T-cell (primary cell): ENCODE measurements around the gene MYL6B. TPM values are rescaled to one million over a fixed set of nuclear protein-coding genes. Genes with fewer than 3 reads are reported as not detected.
A peak's percentile ranks its signal among the peaks of the same experiment; 100 is the strongest.

ENCODE experiments used
- ATAC-seq, 4 experiments: fragments of 200-7000 bp in 3 of 4; fragments of 150-1000 bp in 1 of 4; cut with Tn5 transposase; replicated peaks in 1 of 4; 1 replicate in 3 of 4; 2 replicates in 1 of 4; pipeline ENCODE4 v1.10.0; 2021; ENCODE audit warnings: moderate library complexity in 3 of 4, mild to moderate bottlenecking in 2 of 4, moderate number of reproducible peaks in 1 of 4
- CTCF ChIA-PET, 2 donors: fragments of 300-600 bp; sonication (Branson Sonifier 250); formaldehyde crosslinking; loops; one replicate each; lab custom pipeline; 2022; ENCODE audit warnings: antibody characterized with exemption in 2 of 2; lab: Charles Lee
- POLR2A ChIA-PET, 2 donors: fragments of 300-600 bp; sonication (Branson Sonifier 250); formaldehyde crosslinking; loops; one replicate each; lab custom pipeline; 2022; ENCODE audit warnings: antibody characterized with exemption in 2 of 2; lab: Charles Lee
- DNase-seq, 35 experiments: peaks; one replicate each; pipeline versions ENCODE4 v3.0.0 to v3.0.0-alpha.2; 2013 to 2023
- H3K27ac ChIP-seq: one replicate; pipeline ENCODE4 v1.5.1; 2013; ENCODE audit warnings: low read length
- H3K27me3 ChIP-seq, 2 experiments: replicated peaks in 1 of 2; 1 replicate in 1 of 2; 2 replicates in 1 of 2; pipeline versions ENCODE4 v1.6.1 to v1.7.0; 2013; ENCODE audit warnings: low read length in 1 of 2, mixed read lengths in 1 of 2; ENCODE audit not compliant: control insufficient read depth in 2 of 2, insufficient read depth in 2 of 2; ENCODE audit errors: extremely low read depth in 1 of 2
- H3K36me3 ChIP-seq, 2 donors: 1 replicate in 1 of 2; 2 replicates in 1 of 2; pipeline versions ENCODE4 v1.6.1 to v1.7.0; 2013; ENCODE audit warnings: low read length in 1 of 2; ENCODE audit not compliant: control insufficient read depth in 2 of 2, insufficient read depth in 1 of 2; ENCODE audit errors: extremely low read depth in 1 of 2
- H3K4me1 ChIP-seq, 2 experiments: 1 replicate in 1 of 2; 2 replicates in 1 of 2; pipeline versions ENCODE4 v1.6.1 to v1.7.0; 2013; ENCODE audit warnings: low read length in 2 of 2, mixed read lengths in 1 of 2; ENCODE audit not compliant: insufficient read depth in 2 of 2, control insufficient read depth in 1 of 2; ENCODE audit errors: extremely low read depth in 1 of 2
- H3K4me3 ChIP-seq, 2 donors: 1 replicate in 1 of 2; 2 replicates in 1 of 2; pipeline versions ENCODE4 v1.5.1 to v1.7.0; 2013; ENCODE audit warnings: mild to moderate bottlenecking in 2 of 2, low read length in 1 of 2, moderate library complexity in 1 of 2; ENCODE audit not compliant: control insufficient read depth in 1 of 2; ENCODE audit errors: extremely low read depth in 1 of 2
- H3K9me3 ChIP-seq: 2 replicates; pipeline ENCODE4 v1.7.0; 2013
- H3K27ac Mint-ChIP-seq, 2 donors: one replicate each; pipeline ENCODE4 v1.8.0; 2020 to 2021; ENCODE audit warnings: mild to moderate bottlenecking in 2 of 2, mixed read lengths in 2 of 2
- H3K27me3 Mint-ChIP-seq, 2 donors: one replicate each; pipeline ENCODE4 v1.8.0; 2021 to 2022; ENCODE audit warnings: mixed read lengths in 2 of 2
- H3K36me3 Mint-ChIP-seq: one replicate; pipeline ENCODE4 v1.8.0; 2021; ENCODE audit warnings: mixed read lengths
- H3K4me1 Mint-ChIP-seq, 3 donors: one replicate each; pipeline ENCODE4 v1.8.0; 2020 to 2022; ENCODE audit warnings: mixed read lengths in 3 of 3, mild to moderate bottlenecking in 1 of 3
- H3K4me3 Mint-ChIP-seq, 3 donors: one replicate each; pipeline ENCODE4 v1.8.0; 2020 to 2022; ENCODE audit warnings: mild to moderate bottlenecking in 3 of 3, mixed read lengths in 3 of 3, moderate library complexity in 3 of 3
- H3K9me3 Mint-ChIP-seq, 3 donors: one replicate each; pipeline ENCODE4 v1.8.0; 2020 to 2022; ENCODE audit warnings: mixed read lengths in 3 of 3
- WGBS: methylation state at CpG from one replicate; pipeline ENCODE4 v1.1.5; 2013; ENCODE audit warnings: missing lambda C conversion rate; ENCODE audit not compliant: insufficient coverage; 5-methylcytosine and 5-hydroxymethylcytosine counted together
- total RNA-seq, 35 experiments: library from RNA in 6 of 35; stranded (reverse) in 6 of 35; fragments of 120-200 nt in 1 of 35; gene quantifications; one replicate each; pipeline versions ENCODE4 v1.2.1 to v1.2.4 and lab custom pipeline; 2013 to 2026

MYL6B gene
- total RNA-seq, 5 donors from 2014 or later (not counting 1 experiment from before 2014, with no cell fraction given): 5.9 to 12.4 (median 7.7) TPM

GRCh38 chr12:56159482-56160192, 7.2 kb downstream of the MYL6B start:
- Mint-ChIP-seq H3K27me3 (no peaks in the 10 kb centered on the region), H3K36me3 (peaks cover 42% of the 10 kb centered on the region), H3K27ac (peak overlapping the region; percentile 94 to 98), H3K4me1 (peaks cover 46 to 57% (median 56%) of the 10 kb centered on the region in 3 donors), H3K9me3 (no peaks in the 10 kb centered on the region), H3K4me3 (peak overlapping the region; percentile 89 to 99 (median 97))
- H3K4me1 ChIP-seq: peaks cover 18 to 51% of the 10 kb centered on the region in 2 experiments
- ChIA-PET POLR2A (interaction anchor here (0.5 to 1.7 kb wide), 7 partner anchors 30 to 329 kb away, joined by 3 to 5 read pairs (median 3); partner anchors contain the start of genes ESYT1 (in 1 of the 2), RAB5B (in 1 of the 2), RNF41 (in 1 of the 2) and RPL41 (in 1 of the 2)), CTCF (interaction anchor here in 1 of 2 donors (0.5 to 3.0 kb wide), 5 partner anchors 8 to 128 kb away, joined by 3 to 10 read pairs (median 5); partner anchors contain the start of genes ESYT1, MYL6B, SMARCC2 and ZC3H10)
- 3% methylated on average over 4 of the region's 8 CpGs for WGBS
- peaks cover 8 to 53% of the 10 kb centered on the region in 2 donors for H3K36me3 ChIP-seq
- no peaks in the 10 kb centered on the region for H3K27me3 ChIP-seq
- peak overlapping the region; percentile 93 for H3K27ac ChIP-seq
- H3K9me3 ChIP-seq: no peaks in the 10 kb centered on the region
- DNase-seq (no peak), ATAC-seq (no peak)
- peak overlapping the region; percentile 91 to 99 for H3K4me3 ChIP-seq

GRCh38 chr12:56160193-56160763, 7.9 kb downstream of the MYL6B start:
- ChIA-PET CTCF (interaction anchor here in 1 of 2 donors (1.2 to 3.0 kb wide), 4 partner anchors 8 to 33 kb away, joined by 4 to 10 read pairs (median 8); partner anchors contain the start of genes ESYT1, MYL6B and SMARCC2), POLR2A (interaction anchor here (0.5 to 1.7 kb wide), 4 partner anchors 32 to 187 kb away, joined by 3 to 5 read pairs (median 4); partner anchors contain the start of genes ESYT1 (in 1 of the 2), RAB5B (in 1 of the 2), RNF41 (in 1 of the 2) and RPL41 (in 1 of the 2))
- Histone ChIP-seq H3K27ac (peak overlapping the region; percentile 93), H3K4me1 (peaks cover 18 to 51% of the 10 kb centered on the region in 2 experiments), H3K9me3 (no peaks in the 10 kb centered on the region), H3K36me3 (peaks cover 5 to 59% of the 10 kb centered on the region in 2 donors), H3K27me3 (no peaks in the 10 kb centered on the region), H3K4me3 (peak overlapping the region; percentile 91 to 99)
- 6% methylated on average over 6 of the region's 7 CpGs for WGBS
- Mint-ChIP-seq H3K27ac (peak overlapping the region; percentile 94 to 98), H3K36me3 (peaks cover 41% of the 10 kb centered on the region), H3K4me3 (peak overlapping the region; percentile 89 to 99 (median 97)), H3K9me3 (no peaks in the 10 kb centered on the region), H3K27me3 (no peaks in the 10 kb centered on the region), H3K4me1 (peaks cover 46 to 54% (median 51%) of the 10 kb centered on the region in 3 donors)
- ATAC-seq (peak; percentile 50 to 58 (median 54)), DNase-seq (peak; percentile 36 to 78 (median 61))

GRCh38 chr12:56160894-56161689, 8.7 kb downstream of the MYL6B start:
- WGBS: 90% methylated on average over 8 of the region's 11 CpGs
- Histone ChIP-seq H3K4me1 (peaks cover 18 to 51% of the 10 kb centered on the region in 2 experiments), H3K27ac (peak overlapping the region; percentile 93), H3K36me3 (peaks cover 5 to 67% of the 10 kb centered on the region in 2 donors), H3K4me3 (peak overlapping the region; percentile 91 to 99), H3K27me3 (no peaks in the 10 kb centered on the region), H3K9me3 (no peaks in the 10 kb centered on the region)
- Mint-ChIP-seq H3K4me1 (peaks cover 46 to 49% (median 47%) of the 10 kb centered on the region in 3 donors), H3K9me3 (no peaks in the 10 kb centered on the region), H3K4me3 (peak overlapping the region; percentile 89 to 99 (median 97)), H3K27ac (peak overlapping the region; percentile 94 to 98), H3K27me3 (no peaks in the 10 kb centered on the region), H3K36me3 (peaks cover 44% of the 10 kb centered on the region)
- DNase-seq (no peak), ATAC-seq (no peak)
- ChIA-PET CTCF (interaction anchor here in 1 of 2 donors (0.6 to 1.6 kb wide), 3 partner anchors 9 to 28 kb away, joined by 3 to 7 read pairs (median 4); partner anchors contain the start of genes MYL6B and SMARCC2), POLR2A (interaction anchor here in 1 of 2 donors (0.7 kb wide), 1 partner anchor 172 kb away, joined by 4 read pairs; no protein-coding TSS in a partner anchor)

DNA sequence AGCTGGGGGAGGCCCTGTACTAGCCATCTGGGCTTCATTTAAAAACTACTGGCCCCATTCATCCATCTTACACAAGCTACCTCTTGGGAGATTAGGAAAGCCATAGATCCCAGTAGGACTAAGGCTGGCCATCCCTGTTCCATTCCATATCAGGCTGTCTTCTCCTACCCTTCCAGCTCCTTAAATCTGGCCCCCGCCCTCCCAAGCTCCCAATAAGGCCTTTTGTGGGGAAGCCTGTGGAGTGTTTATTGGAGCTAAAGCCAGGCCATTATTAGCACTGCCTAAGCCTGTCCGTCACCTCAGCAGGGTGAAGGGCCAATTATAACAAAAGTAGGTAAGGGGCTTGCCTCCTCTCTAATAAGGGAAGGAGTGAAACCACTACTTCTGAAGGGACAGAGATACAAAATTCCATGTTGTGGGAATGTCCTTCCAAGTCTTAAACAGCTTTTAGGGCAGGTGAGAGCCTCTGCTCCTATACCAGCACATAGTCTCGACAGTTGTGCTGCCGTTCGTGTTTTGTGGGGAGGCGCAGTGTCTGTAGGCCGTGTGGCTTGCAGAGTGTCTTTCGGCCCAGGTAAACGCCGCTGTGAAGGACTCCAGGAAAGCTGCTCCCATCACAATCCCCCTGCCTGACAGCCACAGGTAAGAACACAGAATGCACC, 9.4 kb downstream of the MYL6B start:
- peaks cover 5 to 73% of the 10 kb centered on the region in 2 donors for H3K36me3 ChIP-seq
- H3K27me3 ChIP-seq: no peaks in the 10 kb centered on the region
- no peak overlapping the region for H3K4me3 ChIP-seq
- H3K27ac Mint-ChIP-seq: peak overlapping the region; percentile 85 to 94
- ATAC-seq (no peak), DNase-seq (no peak)
- H3K4me1 ChIP-seq: peaks cover 18 to 49% of the 10 kb centered on the region in 2 experiments
- peak overlapping the region; percentile 21 to 97 (median 63) for H3K4me3 Mint-ChIP-seq
- H3K9me3 ChIP-seq: no peaks in the 10 kb centered on the region
- peak overlapping the region; percentile 93 for H3K27ac ChIP-seq
- H3K36me3 Mint-ChIP-seq: peaks cover 44% of the 10 kb centered on the region
- H3K27me3 Mint-ChIP-seq: no peaks in the 10 kb centered on the region
- no peaks in the 10 kb centered on the region for H3K9me3 Mint-ChIP-seq
- peaks cover 46 to 49% (median 47%) of the 10 kb centered on the region in 3 donors for H3K4me1 Mint-ChIP-seq
- POLR2A ChIA-PET: interaction anchor here (0.5 to 1.2 kb wide), 5 partner anchors 12 to 974 kb away, joined by 3 to 4 read pairs (median 3); partner anchors contain the start of gene RPL41 (in 1 of the 2)
- WGBS: no CpG with 5 or more reads among the region's 10 CpGs
- CTCF ChIA-PET: interaction anchor here in 1 of 2 donors (0.6 to 1.6 kb wide), 2 partner anchors 21 to 27 kb away, joined by 3 to 7 read pairs; partner anchors contain the start of gene SMARCC2

- H3K4me1 ChIP-seq: peaks cover 18 to 41% of the 10 kb centered on the region in 2 experiments
- Mint-ChIP-seq H3K27me3 (no peaks in the 10 kb centered on the region), H3K4me3 (no peak overlapping the region), H3K27ac (peak overlapping the region; percentile 31 to 71), H3K9me3 (no peaks in the 10 kb centered on the region), H3K4me1 (peaks cover 38 to 42% (median 39%) of the 10 kb centered on the region in 3 donors), H3K36me3 (peaks cover 48% of the 10 kb centered on the region)
- no peaks in the 10 kb centered on the region for H3K9me3 ChIP-seq
- ATAC-seq (no peak), DNase-seq (no peak)
- 83% methylated on average over 6 of the region's 11 CpGs for WGBS
- ChIA-PET POLR2A (interaction anchor here (0.5 to 1.2 kb wide), 8 partner anchors 10 to 973 kb away, joined by 3 to 6 read pairs (median 4); partner anchors contain the start of genes RPL41 (in 1 of the 2) and ZC3H10 (in 1 of the 2)), CTCF (interaction anchor here in 1 of 2 donors (0.6 to 1.1 kb wide), 11 partner anchors 18 to 421 kb away, joined by 3 to 4 read pairs (median 3); partner anchors contain the start of genes ESYT1, RAB5B and SMARCC2)
- no peak overlapping the region for H3K4me3 ChIP-seq
- no peaks in the 10 kb centered on the region for H3K27me3 ChIP-seq
- no peak overlapping the region for H3K27ac ChIP-seq
- H3K36me3 ChIP-seq: peaks cover 5 to 80% of the 10 kb centered on the region in 2 donors
Measured at GRCh38 chr12:56162468-56163290, 10.3 kb downstream of the MYL6B start.
